GM10266 (cell line): ENCODE data around the gene LDLRAD3.

Experiments
- DNase-seq: peaks from one replicate; pipeline ENCODE4 v3.0.0; 2012; ENCODE audit errors: extremely low spot score
- CTCF ChIP-seq: IDR thresholded peaks from 2 replicates; pipeline ENCODE4 v1.5.1; 2012; ENCODE audit warnings: mild to moderate bottlenecking, low read depth; ENCODE audit not compliant: control insufficient read depth, insufficient read depth; ENCODE audit errors: missing control alignments

The LDLRAD3 gene

GRCh38 chr11:36101466-36101865 is 157.6 kb downstream of the LDLRAD3 start:
- DNase-seq = no peak
- no peak for TF ChIP-seq CTCF

DNA sequence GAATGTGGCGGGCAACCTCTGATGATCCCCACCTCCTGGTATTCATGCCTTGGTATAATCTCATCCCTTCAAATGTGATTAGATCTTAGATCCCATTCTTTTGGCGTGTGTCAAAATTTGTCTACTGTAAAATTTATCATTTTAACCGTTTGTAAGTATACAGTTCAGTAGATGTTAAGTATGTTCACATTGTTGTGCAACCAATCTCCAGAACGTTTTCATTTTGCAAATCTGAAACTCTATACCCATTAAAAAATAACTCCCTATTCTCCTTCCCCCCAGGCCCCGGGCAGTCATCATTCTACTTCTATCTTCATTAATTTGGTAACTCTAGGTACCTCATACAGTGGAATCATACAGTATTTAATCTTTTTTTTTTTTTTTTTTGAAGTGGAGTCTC is 159.0 kb downstream of the LDLRAD3 start:
- no peak for TF ChIP-seq CTCF
- DNase-seq = no peak

GRCh38 chr11:36103933-36104530 is 160.2 kb downstream of the LDLRAD3 start:
- no peak for DNase-seq
- TF ChIP-seq CTCF = no peak

DNA sequence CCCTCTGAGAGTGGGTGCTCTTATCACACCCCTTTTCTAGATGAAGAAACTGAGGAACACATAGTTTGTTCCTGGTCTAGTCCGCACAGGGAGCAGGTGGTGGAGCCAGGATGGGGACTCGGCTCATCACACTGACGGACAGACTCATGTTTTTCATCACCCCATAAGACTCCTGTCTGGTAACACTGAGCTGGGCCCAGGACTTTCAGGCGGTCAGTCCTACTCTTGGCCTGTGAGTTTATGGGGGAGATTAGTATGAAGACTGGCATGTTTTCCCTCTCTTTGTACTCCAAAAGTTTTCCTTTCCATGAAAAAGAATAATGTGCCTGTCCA is 160.8 kb downstream of the LDLRAD3 start:
- DNase-seq = no peak
- no peak for TF ChIP-seq CTCF

DNA sequence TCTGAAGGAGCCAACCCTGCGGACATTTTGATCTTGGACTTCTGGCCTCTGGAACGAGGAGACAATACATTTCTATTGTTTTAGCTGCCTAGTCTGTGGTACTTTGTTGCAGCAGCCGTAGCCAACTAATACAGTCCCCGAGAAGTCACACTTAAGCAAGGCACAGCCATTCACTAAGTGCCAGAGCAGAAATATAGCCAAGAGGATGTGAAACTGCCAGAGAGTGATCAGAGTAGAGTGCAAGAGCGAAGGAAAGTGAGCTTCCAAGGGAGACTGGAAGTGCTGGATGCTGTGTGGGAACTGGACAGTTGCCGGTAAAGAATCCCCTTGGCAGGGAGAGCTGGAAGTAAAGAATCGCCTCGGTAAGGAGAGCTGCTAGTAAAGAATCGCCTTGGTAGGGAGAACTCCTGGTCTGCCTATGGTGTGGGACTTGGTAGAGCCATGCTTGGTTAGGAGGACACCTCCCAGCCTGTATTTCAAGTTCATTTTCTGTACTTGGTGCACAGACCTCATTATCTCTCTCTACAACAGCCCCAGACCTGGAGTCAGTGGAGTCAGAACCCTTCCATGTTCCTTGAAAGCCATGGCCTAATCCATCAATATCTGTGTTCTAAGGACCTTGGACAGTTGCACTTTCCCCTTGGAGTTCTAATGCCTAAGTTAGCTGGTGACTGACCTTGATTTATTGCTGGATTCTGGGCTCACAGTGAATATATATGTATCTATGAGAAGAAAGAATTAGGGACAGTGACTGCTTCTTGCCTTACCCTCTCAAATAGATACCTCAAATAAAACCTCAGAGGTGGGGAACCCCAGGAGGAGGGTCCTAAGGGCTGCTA is 162.1 kb downstream of the LDLRAD3 start:
- no peak for DNase-seq
- TF ChIP-seq CTCF = no peak

DNA sequence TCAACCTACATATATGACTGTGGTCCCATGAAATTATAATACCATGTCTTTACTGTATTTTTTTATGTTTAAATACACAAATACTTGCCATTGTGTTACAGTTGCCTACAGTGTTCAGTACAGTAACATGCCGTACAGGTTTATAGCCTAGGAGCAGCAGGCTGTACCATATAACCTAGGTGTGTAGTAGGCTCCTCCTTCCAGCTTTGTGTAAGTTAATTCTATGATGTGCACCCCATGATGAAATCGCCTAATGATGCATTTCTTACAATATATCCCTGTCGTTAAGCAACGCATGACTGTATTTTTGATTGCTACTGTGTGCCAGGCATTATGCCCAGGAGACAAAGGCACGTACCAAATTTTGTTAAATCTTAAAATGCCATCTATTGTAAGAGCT is 163.7 kb downstream of the LDLRAD3 start:
- TF ChIP-seq CTCF = no peak
- DNase-seq = no peak

GRCh38 chr11:36108881-36109589 is 165.2 kb downstream of the LDLRAD3 start:
- no peak for TF ChIP-seq CTCF
- DNase-seq = no peak
